Right lobe of liver (tissue), 4 donors: ENCODE data around the gene INSR.

Experiments used
- POLR2A ChIP-seq: fragments of 450-650 bp; IDR thresholded peaks from one replicate; pipeline ENCODE4 v1.6.1; 2017; ENCODE audit warnings: antibody characterized with exemption, mild to moderate bottlenecking
- TF ChIP-seq, protein P1 (sequence below), 4 donors: fragments of 200-600 bp in 3 of 4; fragments of 450-650 bp in 1 of 4; IDR thresholded peaks; one replicate each; pipeline versions ENCODE4 v1.5.1 to v1.8.0; 2016 to 2022; ENCODE audit warnings: antibody characterized with exemption in 4 of 4, mild to moderate bottlenecking in 2 of 4
- donor health status: DM: no; HTN: no; CAD: no.
- donor health status: DM: no; HTN: no; CAD: no.
- donor health status: DM: no; HTN: yes; CAD: no.

DNA sequence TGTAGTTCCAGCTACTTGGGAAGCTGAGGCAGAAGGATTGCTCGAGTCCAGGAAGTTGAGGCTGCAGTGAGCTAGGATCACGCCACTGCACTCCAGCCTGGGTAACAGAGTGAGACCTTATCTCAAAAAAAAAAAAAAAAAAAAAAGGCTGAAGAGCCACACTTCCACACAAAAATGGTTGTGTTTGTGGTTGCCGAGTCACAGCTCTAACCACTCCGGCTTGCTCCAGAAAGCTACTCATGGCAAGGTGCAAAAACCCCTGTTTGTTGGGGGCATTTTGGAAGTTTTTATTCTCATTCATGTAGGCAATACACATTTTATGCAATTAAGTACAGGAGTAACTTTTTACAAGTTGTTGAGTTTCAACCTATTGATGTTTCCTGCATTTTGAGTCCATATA is 93.5 kb downstream of the INSR start:
- no peak for TF ChIP-seq POLR2A
- TF ChIP-seq, protein P1, sequence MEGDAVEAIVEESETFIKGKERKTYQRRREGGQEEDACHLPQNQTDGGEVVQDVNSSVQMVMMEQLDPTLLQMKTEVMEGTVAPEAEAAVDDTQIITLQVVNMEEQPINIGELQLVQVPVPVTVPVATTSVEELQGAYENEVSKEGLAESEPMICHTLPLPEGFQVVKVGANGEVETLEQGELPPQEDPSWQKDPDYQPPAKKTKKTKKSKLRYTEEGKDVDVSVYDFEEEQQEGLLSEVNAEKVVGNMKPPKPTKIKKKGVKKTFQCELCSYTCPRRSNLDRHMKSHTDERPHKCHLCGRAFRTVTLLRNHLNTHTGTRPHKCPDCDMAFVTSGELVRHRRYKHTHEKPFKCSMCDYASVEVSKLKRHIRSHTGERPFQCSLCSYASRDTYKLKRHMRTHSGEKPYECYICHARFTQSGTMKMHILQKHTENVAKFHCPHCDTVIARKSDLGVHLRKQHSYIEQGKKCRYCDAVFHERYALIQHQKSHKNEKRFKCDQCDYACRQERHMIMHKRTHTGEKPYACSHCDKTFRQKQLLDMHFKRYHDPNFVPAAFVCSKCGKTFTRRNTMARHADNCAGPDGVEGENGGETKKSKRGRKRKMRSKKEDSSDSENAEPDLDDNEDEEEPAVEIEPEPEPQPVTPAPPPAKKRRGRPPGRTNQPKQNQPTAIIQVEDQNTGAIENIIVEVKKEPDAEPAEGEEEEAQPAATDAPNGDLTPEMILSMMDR (IDR thresholded peaks at IDR 0.05), result no peak
